NCI-H2196 treated with DMSO at 0.1 percent for 48 hours (cell line): ENCODE results near the gene NRCAM.

Experiments used
- DNase-seq: peaks from one replicate; lab custom pipeline; 2025; ENCODE audit not compliant: unreplicated experiment; lab: John Stamatoyannopoulos, UW

NRCAM gene

DNA sequence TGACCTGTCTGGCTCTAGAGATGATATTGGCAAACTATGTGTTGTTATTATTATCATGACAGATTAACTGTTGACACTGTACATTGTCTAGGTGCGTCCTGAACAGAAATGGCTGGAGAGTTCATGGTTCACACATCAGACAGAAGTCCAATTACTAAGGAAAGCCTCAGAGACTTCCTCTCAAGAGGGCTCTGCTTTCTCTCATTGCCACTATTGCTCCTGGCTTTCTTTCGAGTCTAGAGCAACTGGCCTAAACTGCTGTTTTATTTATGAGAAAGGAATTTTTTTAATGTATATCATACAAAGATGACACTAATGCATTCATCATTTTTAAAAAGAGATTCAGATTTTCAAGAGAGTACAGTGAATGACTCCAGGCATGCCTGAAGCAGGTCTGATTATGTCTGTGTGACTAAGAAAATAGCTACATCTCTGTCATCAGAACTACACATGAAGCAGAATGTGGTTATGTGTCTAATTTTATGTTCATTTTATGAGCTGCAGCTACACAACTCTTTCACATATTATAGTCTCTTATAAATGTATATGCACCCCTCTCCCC lies 30.4 kb downstream of the NRCAM start:
- no peak for DNase-seq

DNA sequence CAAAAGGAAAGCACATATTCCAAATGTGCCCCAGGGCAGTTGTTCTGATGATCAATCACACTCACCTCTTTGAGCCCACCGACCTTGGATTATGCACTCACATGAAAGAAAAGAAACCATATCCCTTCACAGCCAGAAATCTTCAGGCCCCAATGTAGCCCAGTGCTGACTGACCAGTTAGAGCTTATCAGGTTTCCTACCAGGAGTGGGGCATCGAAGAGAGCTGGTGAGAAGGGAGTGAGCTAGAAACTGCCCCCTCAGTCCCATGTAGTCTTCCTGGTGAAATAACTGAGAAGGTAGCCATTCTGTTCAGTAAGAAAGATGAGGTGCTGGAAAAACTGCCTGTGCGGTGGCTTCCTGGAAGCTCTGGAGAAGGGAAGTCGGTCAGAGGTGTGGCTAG lies 32.2 kb downstream of the NRCAM start:
- no peak for DNase-seq

DNA sequence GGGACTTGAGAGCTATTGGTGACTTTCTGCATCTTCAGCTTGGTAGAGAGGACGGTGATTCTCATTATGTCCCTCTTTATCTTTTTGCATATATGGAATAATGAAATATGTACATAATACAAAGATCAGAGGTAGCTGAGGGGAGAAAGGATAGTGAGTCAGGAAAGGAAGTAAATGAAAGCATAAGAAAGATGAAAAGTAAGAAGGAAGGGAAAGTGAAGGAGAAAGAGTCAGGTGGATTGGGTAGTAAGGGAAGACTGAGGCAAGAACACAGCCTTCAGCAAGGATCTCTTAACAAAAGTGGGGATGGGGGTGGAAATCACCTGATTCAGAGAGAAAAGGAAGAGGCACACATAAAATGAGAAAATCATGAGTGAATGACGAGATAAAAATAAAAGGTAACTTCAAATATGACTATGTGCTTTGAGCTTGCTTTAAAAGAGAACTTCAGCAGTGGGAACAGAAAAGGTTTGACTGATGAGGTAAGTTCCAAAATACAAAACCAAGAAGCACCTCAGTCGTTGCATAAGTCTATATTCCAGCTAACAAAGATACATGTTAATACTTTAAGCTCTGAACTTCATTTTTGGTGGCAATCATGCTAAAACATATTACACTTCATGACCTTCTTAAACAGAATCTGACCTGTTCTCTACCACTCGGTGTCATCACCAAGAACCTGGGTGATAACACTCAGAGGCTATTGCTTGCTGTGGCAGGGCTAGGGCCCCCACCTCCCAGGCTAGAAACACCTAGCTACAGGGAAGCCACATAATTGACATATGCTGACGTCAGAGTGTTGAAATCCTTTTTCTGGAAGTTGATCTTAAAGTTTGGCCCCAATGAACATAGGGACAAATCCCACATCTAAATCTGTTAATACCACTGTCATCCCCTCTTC lies 32.9 kb downstream of the NRCAM start:
- no peak for DNase-seq

DNA sequence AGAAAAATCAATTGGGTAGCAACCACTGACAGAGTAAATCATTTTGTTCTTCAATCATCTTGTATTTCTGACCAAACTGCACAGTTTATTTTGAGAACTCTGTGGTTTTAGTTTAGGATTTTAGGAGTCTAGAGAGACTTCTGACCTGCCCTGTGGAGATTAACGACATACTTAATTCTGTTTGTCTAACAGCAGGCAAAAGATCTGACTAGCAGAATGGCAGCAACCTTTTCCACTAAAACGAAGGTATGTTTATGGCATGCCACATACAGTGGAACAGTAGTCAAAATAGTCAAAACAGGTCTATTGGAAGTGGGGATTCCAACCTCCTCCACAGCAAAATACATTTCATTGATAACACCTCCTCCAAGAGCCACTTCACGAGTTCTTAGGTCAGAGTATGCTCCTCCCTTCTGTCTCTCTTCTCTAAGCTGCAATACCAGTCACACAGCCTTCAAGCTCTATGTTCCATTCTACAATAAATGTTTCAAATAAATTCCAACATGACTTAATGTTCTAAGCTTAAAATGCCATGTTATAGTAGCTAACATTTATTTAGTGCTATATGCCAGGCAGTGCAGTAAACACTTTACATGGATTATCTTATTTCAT lies 34.4 kb downstream of the NRCAM start:
- DNase-seq: no peak

DNA sequence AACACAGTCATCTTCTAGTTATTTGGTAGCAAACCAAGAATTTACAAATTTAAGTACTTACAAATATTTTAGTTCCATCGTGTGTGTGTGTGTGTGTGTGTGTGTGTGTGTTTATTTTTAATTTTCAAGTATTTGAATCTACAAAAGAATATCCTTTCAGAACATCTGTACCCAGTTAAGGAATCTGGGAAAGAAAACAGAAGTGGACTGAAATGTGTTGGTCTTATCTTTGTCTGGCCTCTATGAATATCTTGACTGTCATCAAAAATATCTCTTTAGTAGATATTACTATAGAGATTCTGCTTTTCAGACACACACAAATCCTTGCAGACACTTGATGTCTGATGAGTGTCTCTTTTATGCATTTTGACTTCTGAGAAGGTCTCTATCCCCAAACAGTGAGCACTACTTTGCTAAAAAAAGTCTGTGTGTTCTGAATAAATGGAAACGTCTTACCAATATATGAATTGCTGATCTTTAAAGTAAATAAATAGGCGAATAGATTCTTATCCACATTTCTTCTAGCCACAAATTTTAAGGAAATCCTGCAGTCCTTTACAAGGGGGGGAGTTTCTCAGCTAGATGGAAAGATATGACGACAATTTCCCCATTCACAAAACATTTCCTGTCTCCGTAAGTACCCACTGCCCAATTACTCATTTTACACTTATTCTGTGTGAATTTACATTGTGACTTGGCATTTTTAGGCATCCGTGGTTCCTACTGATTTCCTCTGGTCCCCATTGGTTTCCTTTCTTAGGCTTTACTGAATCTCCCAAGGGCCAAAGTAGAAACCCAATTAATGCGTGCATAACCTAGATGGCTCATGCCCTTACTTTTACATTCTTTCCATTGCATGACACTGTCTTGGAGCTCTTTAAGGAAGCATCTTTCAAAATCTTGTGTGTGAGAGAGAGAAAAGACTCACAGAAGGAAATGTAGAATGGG lies 36.0 kb downstream of the NRCAM start:
- DNase-seq: no peak

DNA sequence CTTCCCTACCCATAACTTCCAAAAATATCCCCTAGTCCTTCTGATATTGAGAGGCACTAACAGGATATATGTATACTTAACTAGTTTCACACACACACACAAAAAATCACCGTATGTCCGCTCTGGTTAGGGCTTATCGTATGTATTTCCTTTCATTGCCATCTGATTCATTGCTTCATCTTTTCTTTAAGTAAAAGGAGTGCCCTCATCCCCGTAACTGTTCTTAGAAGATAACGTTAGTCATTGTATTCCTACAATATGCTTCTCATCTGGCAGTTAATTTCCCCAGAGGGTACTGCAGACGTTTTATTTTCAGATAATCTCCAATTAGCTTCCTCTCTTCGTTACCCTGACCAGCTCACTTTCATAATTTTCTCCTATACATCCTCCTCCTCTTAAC lies 37.3 kb downstream of the NRCAM start:
- no peak for DNase-seq

DNA sequence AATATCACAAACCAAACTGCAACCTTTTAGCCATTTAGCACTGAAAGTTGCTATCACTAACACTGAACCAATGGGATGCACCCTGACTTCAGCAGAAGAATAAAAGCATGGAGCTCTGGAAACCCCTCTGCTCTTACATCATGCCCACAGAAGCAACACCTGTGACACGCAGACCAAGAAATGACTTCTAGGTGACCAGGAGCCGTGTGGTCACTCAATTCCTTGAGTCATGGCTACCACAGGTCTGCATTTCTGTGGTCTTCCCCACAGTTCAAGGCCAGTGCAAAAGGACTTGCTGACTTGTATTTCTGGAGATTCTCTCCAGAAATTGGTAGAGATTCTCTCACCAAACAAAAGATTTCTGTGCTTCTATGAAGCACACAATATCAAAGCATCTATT lies 38.3 kb downstream of the NRCAM start:
- no peak for DNase-seq

DNA sequence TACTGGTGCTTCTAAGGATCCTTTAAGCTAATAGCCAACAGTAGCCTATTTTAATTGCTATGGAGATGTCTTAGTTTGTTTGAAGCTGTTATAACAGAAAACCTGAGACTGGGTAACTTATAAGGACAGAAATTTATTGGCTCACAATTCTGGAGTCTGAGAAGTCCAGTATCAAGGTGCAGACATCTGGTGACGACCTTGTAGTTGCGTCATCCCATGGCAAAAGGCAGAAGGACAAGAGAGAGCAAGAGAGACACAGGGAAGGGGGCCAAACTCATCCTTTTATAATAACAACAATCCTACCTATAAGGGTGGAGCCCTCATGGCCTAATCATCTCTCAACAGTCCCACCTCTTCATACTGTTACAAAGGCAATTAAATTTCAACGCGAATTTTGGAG lies 39.1 kb downstream of the NRCAM start:
- no peak for DNase-seq

DNA sequence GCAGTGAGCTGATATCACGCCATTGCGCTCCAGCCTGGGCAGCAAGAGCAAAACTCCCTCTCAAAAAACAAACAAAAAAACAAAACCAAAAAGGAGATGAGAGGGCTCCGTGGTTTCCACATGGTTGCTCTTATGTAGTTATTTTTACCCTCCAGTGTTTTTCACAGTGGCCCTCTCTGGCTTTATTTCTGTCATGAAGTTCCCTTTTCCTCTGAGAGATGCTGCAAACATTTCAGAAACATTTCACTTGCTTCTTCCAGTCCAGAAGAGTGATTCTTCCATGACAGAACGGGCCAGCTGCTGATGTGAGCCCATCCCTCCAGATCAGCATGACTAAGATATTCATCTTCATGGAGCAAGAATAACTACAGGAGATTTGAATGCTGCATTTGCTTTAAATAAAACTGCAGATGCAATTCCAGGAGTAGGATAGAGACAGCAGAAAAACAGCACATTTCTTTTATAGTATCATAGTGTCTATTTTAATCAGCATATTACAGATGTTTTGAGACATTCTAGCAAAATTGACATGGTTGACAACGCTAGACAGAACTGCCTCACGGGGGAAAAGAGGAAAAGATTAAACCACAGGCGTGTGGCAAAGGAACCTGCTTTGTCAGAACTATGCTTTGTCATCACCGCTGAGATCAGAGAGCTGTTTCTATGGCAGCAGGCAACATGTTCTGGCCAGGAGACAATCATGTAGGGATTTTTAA lies 40.3 kb downstream of the NRCAM start:
- DNase-seq: peak; percentile 57

DNA sequence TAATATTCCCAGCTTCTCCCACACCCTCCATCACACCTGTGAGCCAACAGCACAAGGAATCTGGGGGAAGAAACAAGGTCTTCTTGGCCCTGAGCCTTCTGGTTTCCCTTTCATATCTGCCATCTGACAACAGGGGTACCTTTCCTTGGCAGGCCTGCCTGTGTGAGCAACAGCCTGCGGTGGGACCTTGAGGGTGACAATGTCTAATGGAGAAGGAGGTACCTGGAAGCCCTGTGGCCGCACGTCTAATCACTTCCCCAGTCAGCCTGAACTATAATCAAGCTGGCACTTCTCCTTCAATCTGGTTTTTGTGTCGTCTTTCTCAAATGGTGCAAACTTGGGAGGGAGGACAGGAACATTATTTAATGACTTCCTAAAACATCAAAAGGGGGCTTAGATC lies 41.2 kb downstream of the NRCAM start:
- no peak for DNase-seq

DNA sequence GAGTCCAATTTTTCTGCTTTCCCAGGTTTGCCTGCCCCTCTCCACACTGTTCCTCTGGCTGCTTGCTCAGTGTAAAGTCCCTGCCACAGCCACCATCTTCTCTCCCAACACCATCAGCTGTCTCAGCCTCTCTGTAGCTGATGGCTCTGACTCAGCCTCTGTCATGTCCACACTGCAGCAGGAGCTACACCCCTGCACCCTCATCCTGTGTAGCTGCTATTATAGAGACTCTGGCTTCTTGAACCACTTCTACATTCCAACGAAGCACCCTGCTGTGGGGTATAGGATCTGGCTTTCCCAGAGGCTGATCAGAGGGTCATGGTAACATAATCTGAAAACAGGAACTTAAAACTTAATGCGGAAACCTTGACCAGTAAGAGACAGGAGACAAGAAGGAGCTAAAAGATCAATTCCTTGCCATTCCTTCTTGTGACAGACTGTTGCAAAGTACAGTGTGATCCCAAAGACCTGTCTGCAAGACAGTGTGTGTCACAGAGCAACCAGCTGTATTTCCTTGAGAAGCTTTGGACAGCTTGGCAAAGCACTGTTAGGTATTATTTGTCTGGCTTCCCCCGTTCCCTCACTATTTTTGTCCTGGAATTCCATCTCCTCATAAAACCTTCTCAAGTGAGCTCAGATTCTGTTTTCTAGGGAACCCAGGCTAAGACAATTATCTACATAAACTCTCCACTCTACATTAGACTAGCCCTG lies 42.3 kb downstream of the NRCAM start:
- DNase-seq: no peak

DNA sequence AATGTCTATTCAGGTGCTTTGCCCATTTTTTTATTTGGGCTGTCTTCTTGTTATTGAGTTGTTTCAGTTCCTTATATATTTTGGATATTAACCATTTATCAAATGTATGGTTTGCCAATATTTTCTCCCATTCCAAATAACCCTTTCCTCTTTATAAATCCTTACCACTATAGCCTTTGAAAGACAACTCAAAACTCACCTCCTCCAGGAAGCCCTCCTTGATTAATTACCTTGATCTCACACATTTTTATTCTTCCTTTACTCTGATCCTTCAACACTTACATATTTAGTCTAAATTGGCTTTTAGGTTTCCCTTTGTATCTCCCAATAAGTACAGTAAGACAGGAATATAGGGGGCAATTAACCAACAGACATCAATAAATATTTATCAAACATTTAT lies 42.9 kb downstream of the NRCAM start:
- DNase-seq: no peak

DNA sequence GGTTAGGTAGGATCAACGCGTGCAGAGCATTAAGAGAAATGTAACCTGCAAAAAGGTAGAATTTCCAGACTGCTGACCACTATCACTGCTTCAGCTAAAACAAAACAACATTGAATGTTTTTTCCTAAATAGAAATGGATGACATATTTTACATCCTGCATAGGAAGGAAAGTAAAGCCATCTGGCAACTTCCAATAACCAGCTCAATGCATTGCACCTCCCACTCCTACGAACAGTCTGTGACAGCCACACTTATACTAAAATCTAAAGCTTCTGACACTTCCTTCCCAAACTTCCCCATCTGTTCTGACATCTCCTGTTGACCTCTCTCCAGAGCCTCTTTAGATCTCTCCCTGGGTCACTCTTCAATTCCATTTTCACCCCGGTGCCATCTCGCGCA lies 47.1 kb downstream of the NRCAM start:
- no peak for DNase-seq

DNA sequence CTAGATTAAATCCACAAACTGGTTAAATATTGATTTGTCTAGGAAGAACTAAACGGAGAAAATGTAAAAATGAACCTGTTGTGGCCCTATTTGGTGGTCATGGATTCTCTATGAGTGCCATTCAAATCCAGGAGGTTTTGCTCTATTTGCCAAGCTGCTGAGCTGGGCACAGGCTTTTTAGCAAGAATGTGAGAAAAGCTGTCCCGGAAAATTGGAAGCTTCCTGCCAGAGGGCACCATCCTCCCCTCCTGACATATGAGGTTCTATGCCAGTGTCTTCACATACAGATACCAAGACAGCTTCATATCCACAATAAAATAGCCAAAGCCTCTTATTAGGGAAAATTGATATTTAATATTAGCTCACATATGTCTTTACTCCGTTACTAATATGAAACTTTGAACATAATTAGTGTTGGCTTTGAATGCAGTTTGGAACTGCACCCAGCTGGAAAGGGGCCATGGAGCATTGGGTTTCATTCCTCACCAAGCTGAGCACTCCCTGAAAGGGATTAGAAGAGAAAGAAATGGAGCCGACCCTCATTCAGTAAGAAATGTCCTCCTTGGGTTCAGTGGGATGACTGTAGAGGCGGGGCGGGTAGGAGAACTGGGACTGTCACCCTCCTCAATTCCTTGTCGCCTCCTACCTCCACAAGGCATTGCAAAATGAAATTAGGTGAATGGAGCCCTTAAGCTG lies 47.8 kb downstream of the NRCAM start:
- DNase-seq: no peak

DNA sequence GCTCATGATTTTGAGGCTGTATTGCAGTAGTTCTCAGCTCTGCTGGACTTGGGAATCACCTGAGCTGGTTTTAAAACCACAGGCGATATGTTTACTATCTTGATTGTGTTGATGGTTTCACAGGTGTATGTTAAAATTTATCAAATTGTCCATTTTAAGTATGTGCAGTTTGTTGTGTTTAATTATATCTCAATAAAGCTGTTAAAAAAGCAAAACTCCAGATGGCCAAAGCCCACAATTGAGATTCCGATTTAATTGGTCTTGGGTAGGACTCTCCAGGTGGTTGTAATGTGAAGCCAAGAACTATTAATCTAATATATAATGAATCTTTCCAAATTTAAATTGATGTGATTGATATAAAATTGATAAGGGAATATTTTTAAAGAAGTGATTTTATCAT lies 48.6 kb downstream of the NRCAM start:
- DNase-seq: no peak

DNA sequence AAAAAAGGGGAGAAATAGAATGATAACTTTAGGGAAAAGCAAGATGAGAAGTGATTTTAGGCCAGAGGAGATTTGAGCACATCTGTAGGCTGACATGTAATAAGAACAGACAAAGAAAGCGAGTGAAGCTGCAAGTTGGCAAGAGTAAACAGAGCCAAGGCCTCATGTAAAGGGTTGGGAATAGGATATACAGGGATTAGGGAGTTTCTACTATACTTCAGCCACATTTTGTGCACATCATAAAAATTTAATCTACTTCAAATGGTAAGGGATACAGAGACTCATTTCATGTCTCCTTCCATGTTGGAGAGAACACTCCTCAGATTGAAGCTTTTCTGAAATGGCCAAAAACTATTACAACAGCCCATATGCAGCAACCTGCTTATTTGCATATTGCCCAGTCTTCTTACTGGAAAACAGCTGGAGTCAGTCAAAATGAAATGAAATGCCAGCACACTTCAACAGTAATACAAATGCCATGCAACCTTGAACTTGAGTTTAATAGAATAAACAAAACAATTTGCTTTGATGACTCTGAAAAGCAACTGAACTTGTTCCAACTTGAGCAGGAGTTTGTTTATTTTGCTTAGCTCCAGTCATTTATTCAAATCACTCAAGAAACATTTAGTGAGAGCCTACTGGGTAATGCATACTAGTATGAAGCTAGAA lies 49.9 kb downstream of the NRCAM start:
- no peak for DNase-seq

DNA sequence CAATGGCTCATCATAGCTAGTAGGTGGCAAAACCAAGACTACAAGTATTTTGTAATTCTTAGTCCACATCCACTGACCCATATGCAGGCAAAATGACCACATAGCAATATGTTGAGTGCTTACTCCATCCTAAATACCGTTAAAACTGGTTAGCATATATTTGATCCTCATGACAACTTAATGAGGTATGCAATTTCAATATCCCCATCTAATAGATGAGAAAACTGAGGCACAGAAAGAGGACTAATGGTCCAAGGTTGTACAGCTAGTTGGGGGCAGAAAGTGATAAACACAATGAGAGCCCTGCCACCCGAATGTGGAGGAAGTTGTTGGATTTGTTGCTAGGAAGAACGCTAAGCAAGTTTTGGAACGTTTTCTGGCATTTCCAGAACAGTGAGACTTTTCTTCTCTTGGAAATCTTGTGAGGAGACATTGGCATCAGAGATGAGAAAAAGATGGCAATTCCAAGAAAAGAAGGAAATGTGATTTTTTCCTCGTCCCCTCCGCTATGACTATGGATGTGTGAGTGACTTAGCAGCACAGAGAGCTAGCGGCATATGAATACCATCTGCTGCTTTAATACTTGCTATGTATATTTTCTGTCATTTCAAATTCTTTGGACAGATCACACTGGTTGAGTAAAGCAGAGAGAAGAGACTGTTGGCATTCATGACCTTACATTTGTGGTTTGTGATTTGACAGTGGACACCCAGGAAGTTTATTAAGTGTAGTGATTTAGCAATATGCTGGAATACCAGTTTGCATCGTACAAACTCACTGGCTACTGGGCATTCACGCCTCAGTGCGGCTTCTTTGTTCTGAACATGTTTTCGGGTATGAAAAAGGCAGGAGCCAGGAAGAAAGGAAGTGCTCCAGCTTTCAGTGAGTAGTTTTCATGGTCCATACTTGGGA lies 51.5 kb downstream of the NRCAM start:
- no peak for DNase-seq
